SK-N-SH (cell line): ENCODE results near the gene P2RY6. TPM values are rescaled to one million over a fixed set of nuclear protein-coding genes. Genes with fewer than 3 reads are reported as not detected.

Source experiments
- CTCF ChIA-PET: fragments of 300-600, 350-600 bp; formaldehyde crosslinking; extraction: SDS; loops from one replicate; lab custom pipeline; 2021; lab: Yijun Ruan, JAX
- POLR2A ChIA-PET: fragments of 350-600 bp; sonication (Branson Sonifier 250); formaldehyde crosslinking; extraction: SDS; loops from one replicate; lab custom pipeline; 2020; ENCODE audit warnings: antibody characterized with exemption, inconsistent platforms; lab: Yijun Ruan, JAX
- DNase-seq: peaks from one replicate; pipeline ENCODE4 v3.0.0; 2012
- H2AFZ ChIP-seq: fragments of 200-600 bp; sonication (generic); 2 replicates; pipeline ENCODE4 v1.8.1; 2016; ENCODE audit warnings: antibody characterized with exemption, mild to moderate bottlenecking, low read depth
- H3F3A ChIP-seq: fragments of 200-600 bp; sonication (generic); replicated peaks from 2 replicates; pipeline ENCODE3; 2016; ENCODE audit warnings: antibody characterized with exemption, mild to moderate bottlenecking; ENCODE audit not compliant: insufficient read depth
- H3K27ac ChIP-seq, 2 experiments: fragments of 200-500 bp in 1 of 2; fragments of 200-600 bp in 1 of 2; sonication (Bioruptor generic) in 1 of 2; sonication (generic), shearing (Covaris generic) in 1 of 2; 2 replicates each; pipeline versions ENCODE4 v1.5.1 to v1.6.1; 2014 to 2016; ENCODE audit warnings: low read depth in 2 of 2, inconsistent platforms in 1 of 2, low read length in 1 of 2, mild to moderate bottlenecking in 1 of 2, mixed read lengths in 1 of 2
- H3K27me3 ChIP-seq: fragments of 200-600 bp; sonication (generic), shearing (Covaris generic); 2 replicates; pipeline ENCODE4 v1.6.1; 2016; ENCODE audit warnings: mixed run types; ENCODE audit not compliant: insufficient read depth
- H3K36me3 ChIP-seq, 2 experiments: fragments of 200-500 bp in 1 of 2; fragments of 200-600 bp in 1 of 2; sonication (Bioruptor generic) in 1 of 2; sonication (generic) in 1 of 2; replicated peaks in 1 of 2; 2 replicates each; pipeline versions ENCODE3 to v1.5.1; 2014 to 2016; ENCODE audit warnings: low read length in 1 of 2, mild to moderate bottlenecking in 1 of 2; ENCODE audit not compliant: insufficient read depth in 2 of 2, control insufficient read depth in 1 of 2
- H3K4me1 ChIP-seq, 2 experiments: fragments of 200-500 bp in 1 of 2; fragments of 200-600 bp in 1 of 2; sonication (Bioruptor generic) in 1 of 2; sonication (generic), shearing (Covaris generic) in 1 of 2; 2 replicates each; pipeline versions ENCODE4 v1.5.1 to v1.6.1; 2014 to 2016; ENCODE audit warnings: low read depth in 1 of 2, low read length in 1 of 2, mixed run types in 1 of 2; ENCODE audit not compliant: insufficient read depth in 2 of 2, control insufficient read depth in 1 of 2
- H3K4me2 ChIP-seq: fragments of 200-600 bp; sonication (generic), shearing (Covaris generic); 2 replicates; pipeline ENCODE4 v1.6.1; 2017; ENCODE audit warnings: mixed run types
- H3K4me3 ChIP-seq, 2 experiments: fragments of 200-500 bp in 1 of 2; fragments of 200-600 bp in 1 of 2; sonication (Bioruptor generic) in 1 of 2; sonication (generic), shearing (Covaris generic) in 1 of 2; 2 replicates each; pipeline versions ENCODE4 v1.5.1 to v1.8.1; 2014 to 2016; ENCODE audit warnings: low read depth in 2 of 2, inconsistent platforms in 1 of 2, low read length in 1 of 2, mild to moderate bottlenecking in 1 of 2, mixed read lengths in 1 of 2, moderate library complexity in 1 of 2
- H3K79me2 ChIP-seq: fragments of 200-600 bp; sonication (generic); 2 replicates; pipeline ENCODE4 v1.8.1; 2017; ENCODE audit warnings: mild to moderate bottlenecking; ENCODE audit not compliant: insufficient read depth
- H3K9ac ChIP-seq: fragments of 200-600 bp; sonication (generic); 2 replicates; pipeline ENCODE4 v1.6.1; 2017; ENCODE audit warnings: mixed run types
- H3K9me2 ChIP-seq: fragments of 200-600 bp; sonication (generic); 2 replicates; pipeline ENCODE4 v1.6.1; 2017; ENCODE audit warnings: mixed run types
- H3K9me3 ChIP-seq: fragments of 200-600 bp; sonication (generic); 2 replicates; pipeline ENCODE4 v1.6.1; 2017; ENCODE audit warnings: mixed run types, mild to moderate bottlenecking, moderate library complexity
- H4K20me1 ChIP-seq: fragments of 200-600 bp; sonication (generic); 2 replicates; pipeline ENCODE4 v1.6.1; 2017; ENCODE audit warnings: mild to moderate bottlenecking, mixed run types; ENCODE audit not compliant: insufficient read depth
- CHD2 ChIP-seq: fragments of 150-350 bp; IDR thresholded peaks from 2 replicates; pipeline ENCODE4 v1.6.1; 2018; ENCODE audit warnings: low read length; ENCODE audit not compliant: partially characterized antibody
- CTCF ChIP-seq: fragments of 200-600 bp; sonication (generic); IDR thresholded peaks from 2 replicates; pipeline ENCODE4 v1.6.1; 2017; ENCODE audit warnings: antibody characterized with exemption, mild to moderate bottlenecking, moderate library complexity
- ELF1 ChIP-seq: IDR thresholded peaks from 2 replicates; pipeline ENCODE4 v1.4.0; 2012
- EP300 ChIP-seq, 2 experiments: IDR thresholded peaks; 2 replicates each; pipeline versions ENCODE4 v1.4.0 to v1.6.1; 2012; ENCODE audit warnings: borderline replicate concordance in 1 of 2, low read depth in 1 of 2, low read length in 1 of 2
- EZH2phosphoT487 ChIP-seq: fragments of 200-600 bp; sonication (generic); IDR thresholded peaks from 2 replicates; pipeline ENCODE4 v1.6.1; 2017; ENCODE audit warnings: low read depth, mixed run types, mild to moderate bottlenecking, antibody characterized with exemption, moderate library complexity, borderline replicate concordance
- FOXJ3 ChIP-seq: sonication (generic); formaldehyde crosslinking; IDR thresholded peaks from 2 replicates; pipeline ENCODE4 v1.5.1; 2020; ENCODE audit warnings: mild to moderate bottlenecking, missing genetic modification reagents
- FOXM1 ChIP-seq: IDR thresholded peaks from 2 replicates; pipeline ENCODE4 v1.4.0; 2012; ENCODE audit warnings: low read depth, mild to moderate bottlenecking
- GABPA ChIP-seq: IDR thresholded peaks from 2 replicates; pipeline ENCODE4 v1.4.0; 2012; ENCODE audit warnings: low read depth, mild to moderate bottlenecking
- GATA2 ChIP-seq: sonication (generic); formaldehyde crosslinking; IDR thresholded peaks from 2 replicates; pipeline ENCODE4 v1.5.0; 2020; ENCODE audit warnings: mild to moderate bottlenecking, missing genetic modification reagents
- IRF3 ChIP-seq: fragments of 150-350 bp; IDR thresholded peaks from 2 replicates; pipeline ENCODE4 v1.6.1; 2016; ENCODE audit warnings: mild to moderate bottlenecking, low read depth, low read length
- JUND ChIP-seq: IDR thresholded peaks from 2 replicates; pipeline ENCODE4 v1.4.0; 2012
- MAX ChIP-seq: IDR thresholded peaks from 2 replicates; pipeline ENCODE4 v1.4.0; 2012; ENCODE audit warnings: low read depth
- NFIC ChIP-seq: IDR thresholded peaks from 2 replicates; pipeline ENCODE4 v1.4.0; 2012; ENCODE audit warnings: borderline replicate concordance
- NRF1 ChIP-seq: IDR thresholded peaks from 2 replicates; pipeline ENCODE4 v1.6.1; 2012; ENCODE audit warnings: low read depth, mild to moderate bottlenecking, low read length
- PBX3 ChIP-seq: IDR thresholded peaks from 2 replicates; pipeline ENCODE4; 2012
- POLR2AphosphoS5 ChIP-seq: IDR thresholded peaks from 2 replicates; pipeline ENCODE4 v1.6.1; 2012; ENCODE audit warnings: low read depth, low read length
- RAD21 ChIP-seq: IDR thresholded peaks from 2 replicates; pipeline ENCODE4 v1.6.1; 2012; ENCODE audit warnings: mild to moderate bottlenecking, low read length
- RCOR1 ChIP-seq: fragments of 150-350 bp; IDR thresholded peaks from 2 replicates; pipeline ENCODE4 v1.6.1; 2017; ENCODE audit warnings: antibody characterized with exemption, low read length
- REST ChIP-seq: IDR thresholded peaks from 2 replicates; pipeline ENCODE4 v1.6.1; 2012; ENCODE audit warnings: mild to moderate bottlenecking, low read depth, low read length, moderate library complexity
- RFX5 ChIP-seq: IDR thresholded peaks from 2 replicates; pipeline ENCODE4 v1.6.1; 2012; ENCODE audit warnings: mild to moderate bottlenecking, improper control_type of control experiment, low read length
- SIN3A ChIP-seq: IDR thresholded peaks from 2 replicates; pipeline ENCODE4 v1.6.1; 2012; ENCODE audit warnings: low read depth, mild to moderate bottlenecking, low read length, moderate library complexity, borderline replicate concordance
- SMC3 ChIP-seq: IDR thresholded peaks from 2 replicates; pipeline ENCODE4 v1.6.1; 2012; ENCODE audit warnings: low read depth, low read length, improper control_type of control experiment
- YY1 ChIP-seq: IDR thresholded peaks from 2 replicates; pipeline ENCODE4 v1.4.0; 2012; ENCODE audit warnings: low read depth, mild to moderate bottlenecking
- WGBS: methylation state at CpG from one replicate; pipeline ENCODE4 v1.1.6; 2017; ENCODE audit warnings: low lambda C conversion rate; 5-methylcytosine and 5-hydroxymethylcytosine counted together
- polyA plus RNA-seq, 3 experiments: library from polyadenylated mRNA; depleted of rRNA; stranded (reverse); fragments of >200 nt; gene quantifications; 2 replicates each; pipeline ENCODE4 v1.2.3, GENCODE V29; 2012

The P2RY6 gene
- polyA plus RNA-seq, 1 of the 3 experiments (the other 2 are of a cell fraction): 0.15 TPM

GRCh38 chr11:73308961-73309919, 37.1 kb downstream of the P2RY6 start:
- no peak for DNase-seq
- Histone ChIP-seq H3K27ac (peak overlapping the region; percentile 93 to 97), H3K4me3 (peak overlapping the region; percentile 76 to 86), H3K4me2 (peak overlapping the region; percentile 99), H3K9ac (peak overlapping the region; percentile 98), H2AFZ (0 out of 2 replicates have a peak overlapping the region, but pooled peaks have one; percentile 18), H3K27me3 (no peaks in the 10 kb centered on the region), H4K20me1 (peaks cover 50% of the 10 kb centered on the region), H3K79me2 (peaks cover 65% of the 10 kb centered on the region), H3F3A (peaks cover 6% of the 10 kb centered on the region), H3K9me3 (no peaks in the 10 kb centered on the region), H3K36me3 (peaks cover 0 to 15% of the 10 kb centered on the region in 2 experiments), H3K4me1 (peaks cover 48 to 58% of the 10 kb centered on the region in 2 experiments), H3K9me2 (no peaks in the 10 kb centered on the region)
- ChIA-PET POLR2A (interaction anchor here (0.9 to 3.2 kb wide), 2 partner anchors 26 to 56 kb away, joined by 3 to 19 read pairs; no protein-coding TSS in a partner anchor), CTCF (interaction anchor here (1.6 to 17.6 kb wide), 5 partner anchors 14 to 51 kb away, joined by 4 to 395 read pairs (median 159); no protein-coding TSS in a partner anchor)
- 60% methylated on average over 16 of the region's 78 CpGs for WGBS
- TF ChIP-seq SMC3 (no peak), NFIC (0 out of 2 replicates have a peak, but pooled peaks have one; percentile 58), CTCF (no peak), JUND (no peak), NRF1 (peak; percentile 49), EZH2phosphoT487 (no peak), IRF3 (no peak), SIN3A (peak; percentile 96; the same call in 1 of the 2 replicates), CHD2 (no peak), GABPA (peak; percentile 39; the same call in 1 of the 2 replicates), EP300 (IDR thresholded peaks at IDR 0.05; ENCODE audit: borderline replicate concordance in 1 of 2, low read depth in 1 of 2, low read length in 1 of 2) (peak in 1 of 2 experiments; percentile 44; a peak in 1 of 4 replicates), RFX5 (no peak), MAX (peak; percentile 73; the same call in 1 of the 2 replicates), GATA2 (CRISPR knock-in tag) (no peak), PBX3 (peak; percentile 25; the same call in 1 of the 2 replicates), REST (peak; percentile 16; the same call in 1 of the 2 replicates), POLR2AphosphoS5 (peak; percentile 49; the same call in 1 of the 2 replicates), RAD21 (no peak), ELF1 (no peak), FOXJ3 (no peak), FOXM1 (no peak), RCOR1 (no peak), YY1 (0 out of 2 replicates have a peak, but pooled peaks have one; percentile 27)
